G401.6 (cell line): Measurements from ENCODE around the gene RPGRIP1L.

ENCODE experiments used
- FAIRE-seq: peaks from 2 replicates; lab custom pipeline; 2012; peaks lifted over from hg19 to GRCh38; lab: Jason Lieb, UNC

Gene RPGRIP1L

DNA sequence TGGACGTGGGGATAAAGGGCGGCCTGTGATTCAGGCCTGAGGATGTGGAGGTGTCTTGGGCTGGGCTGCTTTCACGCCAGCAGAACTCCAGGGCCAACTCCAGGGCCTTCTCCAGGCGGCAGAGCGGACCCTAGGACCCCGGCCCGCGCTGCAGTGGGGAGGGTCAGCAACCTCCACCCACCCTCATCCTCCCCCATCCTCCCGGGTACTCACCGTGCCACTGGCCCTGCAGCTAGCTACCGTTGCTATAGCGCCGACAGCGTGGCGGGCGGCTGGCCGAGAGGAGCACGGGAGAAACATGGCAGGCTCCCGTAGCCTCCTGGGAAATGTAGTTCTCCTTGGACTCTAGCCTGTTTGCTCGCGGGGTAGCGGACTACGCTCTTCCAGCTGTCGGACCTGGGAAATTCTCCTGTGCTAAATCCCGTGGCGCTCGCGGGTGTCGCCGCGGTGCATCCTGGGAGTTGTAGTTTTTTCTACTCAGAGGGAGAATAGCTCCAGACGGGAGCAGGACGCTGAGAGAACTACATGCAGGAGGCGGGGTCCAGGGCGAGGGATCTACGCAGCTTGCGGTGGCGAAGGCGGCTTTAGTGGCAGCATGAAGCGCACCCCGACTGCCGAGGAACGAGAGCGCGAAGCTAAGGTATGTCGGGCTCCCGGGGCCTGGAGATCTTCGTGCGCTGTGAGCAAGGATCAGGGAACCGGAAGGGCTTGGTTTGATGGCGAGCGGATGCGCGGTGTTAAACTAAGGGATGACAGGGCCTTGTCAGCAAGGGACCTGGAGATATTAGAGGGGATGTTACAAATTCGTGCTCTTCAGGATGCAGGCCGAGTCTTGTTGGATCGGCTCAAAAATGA, at the start of gene RPGRIP1L, which contains the start of gene FTO:
RPGRIP1L (minus strand) TSS at position 270 of the 855 bp plus-strand sequence. CDS start 3,136 bp downstream, outside the sequence.
FTO (plus strand) TSS at position 567 of the 855 bp plus-strand sequence.
- FAIRE-seq, result peak; percentile 98

DNA sequence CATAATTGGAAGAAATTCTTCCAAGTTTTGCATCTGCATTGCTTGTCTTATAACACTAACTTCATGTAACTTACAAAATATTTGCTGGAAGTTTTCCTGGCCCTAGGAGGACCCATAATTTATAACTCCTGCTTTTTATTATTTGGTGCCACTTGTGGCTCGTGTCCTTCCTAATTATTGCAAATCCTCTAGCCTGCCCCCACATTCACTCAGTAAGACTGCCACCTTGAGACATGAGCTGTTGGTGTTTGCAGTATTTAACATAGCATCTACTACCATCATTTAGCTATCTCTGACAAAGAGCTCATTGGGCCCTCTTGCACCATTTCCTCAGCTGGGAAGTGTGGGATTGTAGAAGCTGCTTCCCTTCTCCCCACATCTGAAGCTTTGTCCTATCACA, 49.8 kb upstream of the RPGRIP1L start:
- no peak for FAIRE-seq

DNA sequence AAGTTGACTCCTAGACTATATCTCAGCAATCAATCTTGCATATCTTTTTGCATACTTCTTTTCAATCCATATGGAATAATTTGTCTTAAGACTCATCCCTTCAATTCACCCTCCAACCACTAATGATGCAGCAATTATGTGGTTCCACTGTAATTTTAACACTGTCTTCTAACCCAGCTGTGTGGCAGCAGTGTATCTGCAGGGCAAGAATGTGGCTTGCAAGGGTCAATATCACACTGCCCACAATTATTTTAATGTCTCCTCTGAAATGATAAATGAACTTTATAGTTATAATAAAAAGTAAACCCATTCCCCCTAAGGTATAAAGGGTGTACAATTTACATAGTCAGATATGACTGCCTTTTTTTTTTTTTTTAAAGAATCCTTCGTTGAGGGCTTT, 48.9 kb upstream of the RPGRIP1L start:
- FAIRE-seq, result no peak

DNA sequence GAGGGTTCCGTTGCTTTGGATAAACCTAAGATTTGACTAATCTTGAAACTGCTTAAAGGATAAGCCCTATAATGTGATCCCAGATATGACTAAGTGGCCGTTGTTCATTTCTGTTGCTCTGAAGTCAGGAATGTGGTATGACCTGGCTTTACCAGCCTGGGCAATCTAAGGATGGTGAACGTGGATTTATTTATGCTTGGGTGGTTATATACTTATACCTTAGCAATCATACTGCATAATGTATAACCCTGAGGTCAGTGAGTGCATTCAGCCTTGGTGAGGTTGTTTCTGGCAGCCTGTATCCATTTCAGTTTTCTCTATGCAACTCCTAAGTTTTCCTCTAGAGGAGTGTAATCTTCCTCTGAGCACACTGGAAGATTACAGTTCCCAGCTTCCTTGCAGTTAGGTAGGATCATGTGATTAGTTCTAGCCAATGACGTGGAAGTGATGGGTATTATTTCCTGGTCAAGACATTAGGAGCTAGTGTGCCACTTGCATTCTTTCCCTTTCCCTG, 42.2 kb upstream of the RPGRIP1L start:
- no peak for FAIRE-seq

DNA sequence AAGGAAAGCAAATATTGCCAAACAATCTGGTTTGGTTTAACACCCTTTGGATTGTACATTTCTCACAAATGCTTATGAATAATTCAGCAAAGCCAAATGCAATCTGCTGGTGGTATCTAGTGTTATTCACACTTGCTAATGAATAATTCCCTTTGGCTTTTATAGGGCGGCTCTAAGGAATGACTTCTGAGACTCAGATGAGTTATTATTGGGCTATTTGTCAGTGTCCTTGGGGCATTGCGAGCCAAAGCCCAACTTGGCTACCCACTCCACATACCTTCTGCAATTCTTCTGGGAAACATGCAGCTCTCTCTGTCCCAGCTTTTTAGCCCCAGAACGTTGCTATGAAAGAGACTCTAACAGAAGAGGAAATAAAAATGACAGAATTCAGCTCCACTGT, 41.4 kb upstream of the RPGRIP1L start:
- no peak for FAIRE-seq

DNA sequence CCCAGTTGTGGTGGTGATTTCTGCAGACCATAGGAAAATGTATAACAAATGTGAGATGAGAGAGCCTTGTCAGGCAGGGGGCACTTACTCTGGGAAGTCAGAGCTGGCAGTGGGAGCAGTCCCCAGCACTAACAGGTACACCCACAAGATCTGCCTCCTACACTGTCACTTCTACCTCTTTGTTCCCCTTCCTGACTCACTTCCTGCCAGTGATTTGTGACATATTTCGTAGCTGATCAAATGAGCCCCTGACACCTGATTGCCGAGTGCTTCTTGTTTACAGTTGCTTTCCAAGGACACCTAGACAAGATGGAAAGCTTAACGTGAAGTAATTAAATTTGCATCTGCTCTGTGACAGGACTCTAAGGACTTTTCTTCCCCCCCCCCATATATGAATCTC, 40.8 kb upstream of the RPGRIP1L start:
- FAIRE-seq, result no peak

DNA sequence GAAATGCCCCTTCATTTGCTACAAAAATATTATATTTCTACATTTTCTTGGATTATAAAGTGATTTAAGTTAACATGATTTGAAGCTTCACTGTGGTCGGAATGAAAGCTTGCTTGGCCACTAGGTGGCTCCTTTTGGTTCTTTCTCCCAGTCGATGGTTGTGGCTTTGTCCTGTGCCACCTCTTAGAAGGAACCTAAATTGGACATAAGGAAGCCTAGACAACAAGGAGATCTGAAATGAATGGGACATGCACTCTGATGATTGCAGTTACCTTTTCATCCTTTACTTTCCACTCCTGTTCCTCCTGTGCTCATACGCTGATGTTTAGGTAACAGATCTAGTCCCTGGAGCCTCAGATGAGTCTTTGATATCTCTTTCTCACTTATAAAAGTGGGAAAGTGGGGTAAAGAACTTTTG, 39.5 kb upstream of the RPGRIP1L start:
- no peak for FAIRE-seq

DNA sequence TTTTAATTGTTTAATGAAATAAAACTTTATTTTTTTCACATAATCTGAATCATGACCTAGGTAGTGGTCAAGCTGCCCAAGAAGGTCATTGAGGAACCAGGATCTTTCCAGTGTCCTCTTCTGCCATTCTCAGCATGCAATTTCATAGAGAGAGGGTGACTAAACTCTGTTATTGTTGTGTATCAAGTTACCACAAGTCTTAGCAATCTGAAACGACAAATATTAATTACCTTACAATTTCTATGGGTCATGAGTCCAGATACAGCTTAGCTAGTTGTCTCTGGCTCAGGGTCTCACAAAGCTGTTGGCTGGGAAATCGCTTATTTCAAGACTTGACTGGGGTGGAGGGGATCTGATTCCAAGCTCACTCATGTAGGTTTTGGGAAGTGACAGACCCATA, 37.9 kb upstream of the RPGRIP1L start:
- no peak for FAIRE-seq

DNA sequence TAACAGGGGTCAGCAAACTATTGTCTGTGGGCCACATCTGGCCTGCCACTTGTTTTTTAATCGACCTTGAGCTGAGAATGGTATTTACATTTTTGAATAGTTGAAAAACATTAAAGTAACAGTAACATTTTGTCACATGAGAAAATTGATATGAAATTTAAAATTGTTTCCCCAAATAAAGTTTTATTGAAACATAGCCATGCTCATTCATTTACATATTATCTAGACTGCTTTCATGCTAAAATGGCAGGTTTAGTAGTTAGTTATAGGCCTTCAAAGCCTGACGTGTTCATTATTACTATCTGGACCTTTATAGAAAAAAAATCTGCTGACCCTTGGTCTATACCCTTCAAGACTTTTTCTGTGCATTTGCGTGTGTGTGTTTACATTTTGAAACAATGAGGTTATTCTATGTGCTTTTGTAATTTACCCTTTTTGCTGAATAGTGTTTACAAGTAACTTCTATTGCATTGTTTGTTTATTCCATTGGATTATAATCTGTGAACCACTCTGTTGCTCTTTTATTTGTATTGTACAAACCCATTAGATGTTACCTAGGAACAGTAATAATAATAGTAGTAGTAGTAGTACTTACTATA, 37.4 kb upstream of the RPGRIP1L start:
- no peak for FAIRE-seq

DNA sequence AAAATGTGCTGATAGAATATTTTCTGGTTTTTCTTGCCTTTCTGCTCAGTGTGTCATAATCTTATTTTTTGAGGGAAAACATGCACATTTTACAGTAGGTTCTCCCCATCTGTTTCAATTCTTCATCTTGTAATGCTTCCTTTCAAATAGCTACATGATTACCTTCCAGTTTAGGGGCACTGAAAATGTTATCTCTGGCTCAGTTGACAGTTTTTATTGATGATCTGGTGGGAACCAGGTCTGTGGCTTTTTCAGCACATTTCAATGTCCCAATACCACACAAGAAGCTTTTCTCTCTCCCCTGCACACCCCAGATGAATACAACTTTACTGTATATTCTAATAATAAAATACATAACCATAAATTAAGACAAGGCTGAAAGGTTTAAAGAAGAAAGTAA, 36.8 kb upstream of the RPGRIP1L start:
- FAIRE-seq, result no peak

DNA sequence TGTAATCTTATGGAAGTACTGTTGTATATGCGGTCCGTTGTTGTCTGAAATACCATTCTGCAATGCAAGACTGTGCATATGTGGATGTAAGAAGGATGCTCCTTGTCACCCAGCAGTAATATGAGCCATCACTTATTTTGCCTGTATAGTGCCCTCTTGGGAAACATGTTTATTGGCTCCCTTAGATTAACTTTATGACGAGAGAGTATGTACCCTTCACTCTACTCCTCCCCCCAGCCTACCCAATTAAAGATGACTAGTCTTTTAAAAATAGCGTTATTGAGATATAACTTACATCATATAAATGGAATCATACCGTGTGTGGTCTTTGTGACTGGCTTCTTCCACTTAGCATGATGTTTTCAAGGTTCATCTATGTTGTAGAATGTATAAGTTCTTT, 33.9 kb upstream of the RPGRIP1L start:
- FAIRE-seq, result no peak

DNA sequence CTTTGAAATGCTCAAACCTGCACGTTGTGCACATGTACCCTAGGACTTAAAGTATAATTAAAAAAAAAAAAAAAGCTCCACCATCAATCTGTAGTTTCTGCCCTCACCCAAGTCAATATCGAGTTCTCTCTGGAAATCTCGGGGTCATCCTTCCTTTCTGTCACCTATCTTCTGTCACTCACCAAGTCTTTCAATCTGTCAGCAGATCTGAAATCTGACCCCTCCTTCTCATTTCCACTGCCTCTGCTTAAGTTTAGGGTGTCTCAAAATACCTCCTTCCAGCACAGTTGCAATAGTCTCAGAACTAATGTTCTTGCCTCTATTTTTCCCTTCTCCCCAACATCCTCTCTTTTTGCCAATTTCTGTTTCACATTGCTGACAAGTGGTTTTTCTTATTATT, 32.6 kb upstream of the RPGRIP1L start:
- no peak for FAIRE-seq

DNA sequence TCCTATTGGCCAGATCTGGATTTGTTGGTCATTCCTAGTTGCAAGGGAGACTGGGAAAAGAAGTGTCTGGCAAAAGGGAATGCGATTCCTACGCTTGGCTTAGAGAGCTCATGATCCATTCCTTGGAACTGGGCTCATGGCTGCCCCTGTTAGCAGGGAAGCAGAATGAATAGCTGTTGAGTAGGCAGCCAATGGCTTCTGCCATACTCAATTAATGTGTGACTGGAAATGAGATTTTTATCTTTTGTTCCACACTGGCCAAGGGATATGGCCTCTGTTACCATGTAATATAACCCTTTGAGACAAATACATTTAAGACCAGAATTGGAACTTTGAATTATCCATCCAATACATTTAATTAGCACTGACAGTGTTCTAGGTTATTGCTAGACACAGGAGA, 31.2 kb upstream of the RPGRIP1L start:
- no peak for FAIRE-seq

DNA sequence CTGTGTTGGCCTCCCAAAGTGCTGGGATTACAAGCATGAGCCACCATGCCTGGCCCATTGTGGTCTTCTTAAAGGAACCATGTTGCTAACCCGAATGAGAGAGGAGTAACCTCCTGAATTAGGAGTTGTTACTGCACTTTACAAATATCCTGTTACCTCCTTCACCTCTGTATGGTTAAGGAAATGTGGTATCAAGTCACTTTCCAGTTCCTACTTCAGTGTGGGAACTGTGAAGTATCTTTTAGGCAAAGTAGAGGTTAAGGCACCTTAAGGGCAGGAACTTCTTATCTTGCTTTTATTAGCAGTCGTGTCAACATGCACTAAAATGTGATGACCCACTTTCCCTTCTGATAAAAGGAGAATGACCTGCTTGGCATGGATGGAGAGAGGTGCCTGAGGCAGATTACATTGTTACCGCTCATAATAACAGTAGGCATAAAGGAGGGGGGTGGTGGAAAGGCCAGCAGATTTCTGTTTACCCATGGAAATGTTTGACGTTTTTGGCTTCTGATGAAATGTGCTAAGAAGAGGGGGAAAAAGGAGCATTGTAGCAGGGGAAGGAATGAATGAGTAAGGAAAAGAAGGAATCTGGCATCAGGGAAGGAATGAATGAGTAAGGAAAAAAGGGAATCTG, 28.8 kb upstream of the RPGRIP1L start:
- no peak for FAIRE-seq

DNA sequence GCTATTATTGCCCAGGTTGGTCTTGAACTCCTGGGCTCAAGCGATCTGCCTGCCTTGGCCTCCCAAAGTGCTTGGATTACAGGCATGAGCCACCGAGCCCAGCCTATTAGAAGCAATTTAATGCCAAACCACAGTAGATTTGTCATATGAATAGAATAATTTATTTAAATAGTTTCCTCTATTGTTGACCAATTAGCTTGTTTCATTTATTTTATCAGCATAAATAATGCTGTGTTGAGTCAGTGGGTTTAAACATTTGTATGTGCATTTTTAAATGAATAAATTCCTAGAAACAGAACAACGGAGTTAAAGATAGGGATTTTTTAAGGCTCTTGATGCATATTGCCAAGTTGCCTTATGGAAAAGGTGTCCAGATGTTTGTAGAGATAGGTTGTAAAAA, 27.0 kb upstream of the RPGRIP1L start:
- no peak for FAIRE-seq

DNA sequence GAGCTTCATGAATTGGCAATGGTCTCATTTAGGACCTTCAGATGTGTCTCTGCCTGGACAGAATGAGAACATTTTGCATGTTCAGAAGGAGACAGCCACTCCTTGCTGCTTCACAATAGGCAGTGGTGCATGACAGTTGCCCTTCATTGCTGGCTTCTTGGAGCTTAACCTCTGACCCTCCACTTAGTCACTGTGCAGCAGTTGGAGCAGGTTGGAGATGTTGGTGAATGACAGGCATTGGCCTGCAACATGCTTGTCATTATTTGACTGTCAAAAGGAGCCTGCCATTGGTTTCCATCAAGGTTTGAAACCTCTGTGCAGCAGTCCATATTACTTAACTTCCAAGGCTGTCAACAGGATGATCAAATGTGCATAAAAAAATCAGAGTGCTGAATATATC, 23.0 kb upstream of the RPGRIP1L start:
- FAIRE-seq, result no peak

DNA sequence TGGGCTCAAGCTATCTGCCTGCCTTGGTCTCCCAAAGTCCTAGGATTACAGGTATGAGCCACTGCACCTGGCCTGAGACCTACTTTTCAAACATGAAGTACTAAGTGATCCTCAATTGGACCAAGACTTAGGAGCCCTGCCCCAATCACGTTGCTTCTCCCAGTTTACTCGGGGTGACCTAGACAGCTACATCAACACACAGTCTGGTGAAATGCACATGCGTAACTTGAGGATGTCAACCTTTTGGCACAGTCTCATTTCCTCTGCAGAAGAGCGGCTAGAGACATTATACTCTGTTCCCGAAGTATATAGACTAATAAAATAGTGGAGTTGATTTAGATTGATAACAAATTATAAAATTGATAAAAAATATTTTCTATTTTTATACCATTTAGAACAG, 17.4 kb upstream of the RPGRIP1L start:
- FAIRE-seq, result no peak

DNA sequence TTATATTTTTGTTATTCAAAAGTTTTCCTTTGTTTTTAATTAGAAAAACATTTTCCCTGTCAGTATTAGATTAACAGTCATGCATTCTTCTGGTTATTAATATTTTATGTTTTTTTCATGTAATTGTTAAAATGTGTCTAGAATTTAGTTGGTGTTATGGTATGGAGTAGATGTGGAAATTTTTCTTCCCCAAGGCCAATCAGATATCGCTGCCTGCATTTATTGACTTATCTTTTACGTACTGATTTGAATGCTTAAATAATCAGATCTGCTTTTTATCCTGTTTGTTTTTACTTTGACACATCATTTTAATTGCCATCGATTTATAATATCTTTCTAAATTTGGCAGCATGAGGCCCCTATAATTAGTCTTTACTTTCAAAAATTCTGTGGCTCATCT, 13.9 kb upstream of the RPGRIP1L start:
- no peak for FAIRE-seq

DNA sequence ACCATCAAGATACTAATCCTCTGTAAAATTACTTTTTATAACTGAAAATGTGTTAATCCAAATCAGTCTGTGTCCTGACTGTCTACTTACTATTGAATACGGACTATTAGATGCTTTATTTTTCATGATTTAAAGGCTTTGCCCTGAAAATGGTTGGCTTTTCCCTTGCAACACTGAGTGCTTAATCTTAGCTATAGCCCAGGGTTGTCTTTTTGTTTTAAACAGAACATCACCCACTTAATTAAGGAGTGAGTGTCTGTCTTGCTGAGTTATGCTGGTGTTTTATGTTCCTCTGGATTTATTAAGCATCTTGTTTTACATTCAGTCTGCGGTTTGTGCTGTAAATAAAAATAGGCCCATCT, 11.3 kb upstream of the RPGRIP1L start:
- no peak for FAIRE-seq

DNA sequence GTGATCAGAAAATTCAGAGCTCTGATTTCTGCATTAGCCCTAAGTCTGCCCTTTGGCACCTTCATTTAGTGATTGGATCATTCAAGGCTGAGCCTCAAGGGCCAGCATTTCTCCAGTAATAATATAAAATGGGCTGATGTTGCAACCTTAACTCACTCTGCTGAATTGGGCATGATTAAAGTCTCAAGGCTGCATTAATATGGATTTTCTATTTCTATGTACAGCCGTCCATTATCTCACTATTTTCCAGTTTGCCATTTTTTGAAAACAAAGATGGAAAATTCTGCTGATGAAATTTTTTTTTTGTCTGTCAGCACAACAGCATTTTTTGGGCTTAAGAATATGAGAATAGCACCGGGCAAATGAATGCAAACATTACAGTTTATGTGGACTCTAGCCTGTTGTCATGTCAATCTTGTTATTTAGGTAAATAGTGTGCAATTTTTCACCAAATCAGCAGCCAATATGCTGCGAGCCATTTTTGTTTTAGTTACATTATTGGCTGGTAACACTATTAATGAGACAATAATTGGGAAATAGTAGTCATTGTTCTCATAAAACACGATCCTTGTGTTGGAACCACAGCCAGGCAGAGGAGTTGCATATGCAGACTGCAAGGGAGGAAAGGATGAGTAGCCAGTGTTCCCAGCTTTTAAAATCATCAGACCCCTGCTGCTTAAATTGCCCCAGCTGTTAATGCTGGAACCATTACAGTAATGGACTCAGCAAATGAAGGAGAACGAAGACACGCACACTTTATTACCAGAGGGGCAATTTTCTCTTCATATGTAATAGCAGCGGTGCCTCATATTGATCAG, 10.8 kb upstream of the RPGRIP1L start:
- no peak for FAIRE-seq

DNA sequence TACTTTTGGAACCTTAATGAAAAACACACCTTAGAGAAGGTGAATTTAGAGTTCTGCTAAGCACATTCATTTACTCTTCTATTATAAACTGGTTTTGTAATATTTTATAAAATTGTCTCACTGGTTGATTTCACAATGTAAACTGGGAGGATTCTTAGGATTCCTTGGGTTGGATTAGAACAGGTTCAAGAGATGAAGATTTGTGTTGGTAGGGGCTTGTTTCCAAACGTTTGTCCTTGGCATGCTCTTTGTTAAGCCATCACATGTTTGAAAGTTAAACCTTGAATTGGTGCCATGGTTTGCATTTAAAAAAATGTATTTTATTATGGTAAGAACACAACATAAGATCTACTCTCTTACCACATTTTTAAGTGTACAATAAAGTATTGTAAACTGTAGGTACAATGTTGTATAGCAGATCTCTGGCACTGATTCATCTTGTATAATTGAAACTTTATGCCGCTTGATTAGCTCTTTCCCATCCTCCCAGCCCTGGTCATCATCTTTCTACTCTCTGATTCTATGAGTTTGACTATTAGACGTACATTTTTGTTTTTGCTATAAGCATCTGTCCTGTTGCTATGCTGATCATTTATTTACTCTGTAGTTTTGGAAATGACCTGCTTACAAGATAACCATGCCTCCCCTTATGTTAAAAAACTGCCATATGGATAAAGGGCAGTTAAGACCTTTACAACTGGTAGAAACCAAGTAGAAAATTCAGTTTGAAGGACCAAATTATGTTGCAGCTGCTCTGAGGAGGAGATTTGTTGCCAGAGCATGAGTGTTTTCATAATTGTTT, 9.9 kb upstream of the RPGRIP1L start:
- FAIRE-seq, result no peak

DNA sequence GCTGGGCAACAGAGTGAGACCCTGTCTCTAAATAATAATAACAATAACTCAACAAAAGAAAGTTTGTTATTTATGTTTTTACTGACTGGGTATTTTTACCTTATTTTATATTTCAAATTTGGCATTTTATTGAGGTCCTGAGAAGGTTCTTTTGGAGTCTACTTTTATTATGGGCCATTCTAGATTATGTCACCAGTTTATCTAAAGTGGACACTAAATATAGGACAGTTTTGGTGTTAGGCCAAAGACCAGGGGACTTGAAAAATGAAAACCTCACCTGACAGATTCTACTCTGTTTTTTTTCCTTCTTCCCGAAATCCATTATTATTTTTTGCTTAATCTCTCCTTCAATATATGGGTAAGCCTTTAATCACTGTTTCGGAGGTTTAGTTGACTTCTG, 8.4 kb upstream of the RPGRIP1L start:
- no peak for FAIRE-seq
